Kidney (tissue), 14 donors: Measurements from ENCODE around the gene MAP1A. TPM values are rescaled to one million over a fixed set of nuclear protein-coding genes. Genes with fewer than 3 reads are reported as not detected.

Experiments used
- DNase-seq, 5 donors: peaks; one replicate each; pipeline ENCODE4 v3.0.0-alpha.2; 2013 to 2020
- FAIRE-seq: peaks from 2 replicates; lab custom pipeline; 2012; peaks lifted over from hg19 to GRCh38; lab: Jason Lieb, UNC
- H3K27ac ChIP-seq, 2 donors: one replicate each; pipeline ENCODE4 v1.7.0; 2013; ENCODE audit warnings: low read depth in 2 of 2, low read length in 2 of 2, inconsistent platforms in 1 of 2
- H3K27me3 ChIP-seq: one replicate; pipeline ENCODE4 v1.7.1; 2013; ENCODE audit warnings: low read length, inconsistent platforms; ENCODE audit not compliant: control insufficient read depth, insufficient read depth
- H3K36me3 ChIP-seq, 3 donors: one replicate each; pipeline versions ENCODE4 v1.7.0 to v1.7.1; 2013; ENCODE audit warnings: low read length in 3 of 3, control low read depth in 1 of 3, inconsistent platforms in 1 of 3; ENCODE audit not compliant: insufficient read depth in 3 of 3, control insufficient read depth in 2 of 3
- H3K4me1 ChIP-seq, 3 donors: one replicate each; pipeline versions ENCODE4 v1.7.0 to v1.7.1; 2013; ENCODE audit warnings: low read length in 3 of 3, inconsistent platforms in 1 of 3, low read depth in 1 of 3; ENCODE audit not compliant: control insufficient read depth in 2 of 3, insufficient read depth in 2 of 3
- H3K4me3 ChIP-seq, 3 donors: one replicate each; pipeline versions ENCODE4 v1.7.0 to v1.8.1; 2013; ENCODE audit warnings: low read length in 3 of 3, control low read depth in 1 of 3, inconsistent platforms in 1 of 3
- H3K9ac ChIP-seq, 3 donors: one replicate each; pipeline versions ENCODE4 v1.7.0 to v1.7.1; 2013; ENCODE audit warnings: low read length in 3 of 3, control low read depth in 1 of 3, inconsistent platforms in 1 of 3
- H3K9me3 ChIP-seq, 3 donors: one replicate each; pipeline versions ENCODE4 v1.7.0 to v1.7.1; 2013; ENCODE audit warnings: low read length in 3 of 3, control low read depth in 1 of 3, inconsistent platforms in 1 of 3; ENCODE audit not compliant: control insufficient read depth in 2 of 3, insufficient read depth in 1 of 3
- CTCF ChIP-seq: IDR thresholded peaks from 3 replicates; pipeline ENCODE4 v1.5.1; 2012; ENCODE audit warnings: mild to moderate bottlenecking, moderate library complexity, borderline replicate concordance; ENCODE audit not compliant: insufficient read depth; ENCODE audit errors: extremely low read depth
- intact Hi-C: fragments of 100-400 bp; cut with DNase I; formaldehyde crosslinking; loops from one replicate; pipeline ENCODE4 v1.11.1; 2022
- polyA plus RNA-seq: library from polyadenylated mRNA; stranded (reverse); fragments of 350-450 nt; fragmentation: Illumina TruSeq; extraction: RNeasy Lipid Tissue Mini Kit (QIAGEN cat#74804); gene quantifications from one replicate; pipeline ENCODE4 v1.2.3, GENCODE V29; 2014; ENCODE audit warnings: low read depth, low replicate concordance; ENCODE audit not compliant: insufficient read depth
- total RNA-seq: library from RNA; stranded (reverse); fragmentation: NEBNext Ultra II Directional; extraction: Animal tissue kit (Norgen Biotek cat#: 25700); gene quantifications from one replicate; pipeline ENCODE4 v1.2.1, GENCODE V29; 2021
- donor health status: control.
- donor health status: control.
- donor health status: control.
- donor health status: control.
- donor health status: control.
- donor health status: DM: yes; HTN: yes; CAD: no.
- donor health status: Normal renal cell carcinoma (clear cell type).

Gene MAP1A
- total and polyA plus RNA-seq, 2 donors from 2014 or later, result 2.7 to 9.3 TPM

GRCh38 chr15:43499635-43500034 is 17.8 kb upstream of the MAP1A start:
- Histone ChIP-seq H3K27ac (no peak overlapping the region), H3K27me3 (no peaks in the 10 kb centered on the region), H3K36me3 (no peaks in the 10 kb centered on the region), H3K4me1 (no peaks in the 10 kb centered on the region), H3K4me3 (no peak overlapping the region), H3K9ac (no peak overlapping the region), H3K9me3 (no peaks in the 10 kb centered on the region)
- intact Hi-C loops, result no loop called here
- no peak for FAIRE-seq
- no peak for TF ChIP-seq CTCF
- no peak for DNase-seq

DNA sequence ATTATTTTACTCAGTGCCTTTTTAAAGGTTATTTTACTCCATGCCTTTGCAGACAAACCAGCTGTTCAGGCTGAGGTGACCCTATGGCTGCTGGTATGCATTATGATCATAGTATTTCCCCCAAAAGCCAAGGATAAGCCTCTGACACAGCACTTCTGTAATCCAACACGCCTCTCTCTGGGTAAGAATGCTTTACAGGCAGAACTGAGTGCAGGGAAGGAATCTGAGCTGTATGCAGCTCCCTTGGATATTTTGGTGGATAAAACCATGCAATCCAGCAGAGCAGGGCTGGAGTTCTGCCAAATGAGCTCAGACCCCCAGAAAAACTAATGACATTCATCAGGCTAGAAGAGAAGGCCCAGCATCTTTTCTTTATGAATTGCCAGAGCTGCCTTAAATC is 11.7 kb upstream of the MAP1A start:
- no peak for TF ChIP-seq CTCF
- FAIRE-seq (no peak), DNase-seq (peak in 3 of 5 donors; percentile 29 to 79 (median 55))
- Histone ChIP-seq H3K9me3 (no peaks in the 10 kb centered on the region), H3K4me3 (no peak overlapping the region), H3K27me3 (no peaks in the 10 kb centered on the region), H3K4me1 (peaks cover 0 to 6% (median 3%) of the 10 kb centered on the region in 3 donors), H3K9ac (no peak overlapping the region), H3K27ac (no peak overlapping the region), H3K36me3 (no peaks in the 10 kb centered on the region)
- intact Hi-C loops, result no loop called here

- H3K27me3 ChIP-seq, result no peaks in the 10 kb centered on the region
- no peak overlapping the region for H3K4me3 ChIP-seq
- TF ChIP-seq CTCF, result no peak
- no peaks in the 10 kb centered on the region for H3K9me3 ChIP-seq
- H3K9ac ChIP-seq, result no peak overlapping the region
- DNase-seq, result no peak
- intact Hi-C loops, result no loop called here
- no peaks in the 10 kb centered on the region for H3K36me3 ChIP-seq
- no peak for FAIRE-seq
- peaks cover 0 to 13% (median 6%) of the 10 kb centered on the region in 3 donors for H3K4me1 ChIP-seq
- no peak overlapping the region for H3K27ac ChIP-seq
Measured at GRCh38 chr15:43508421-43508820, 9.0 kb upstream of the MAP1A start.
